Measurements from ENCODE around the gene CLPX.
"Not testable (repeated sequence)": the region's sequence is repeated elsewhere in the genome, so short reads cannot be mapped to it uniquely, and the experiment has no call there.

Gene CLPX

DNA sequence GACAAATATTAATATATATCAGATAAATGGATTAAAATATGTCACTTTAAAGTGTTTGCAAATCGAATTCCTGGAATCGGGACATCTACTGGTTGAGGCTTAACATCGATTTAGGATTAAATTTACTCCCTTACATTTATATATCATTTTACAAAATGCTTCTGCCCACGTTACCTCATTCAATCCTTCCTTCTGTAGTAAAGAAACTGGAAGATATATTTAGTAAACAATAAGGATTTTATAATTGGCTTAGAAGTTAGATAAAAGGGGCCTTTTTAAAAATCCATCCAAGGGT, 1.3 kb downstream of the CLPX start:
- no peak for DNase-seq (ENCODE audit: insufficient read length)
- no peak for FAIRE-seq
- no peak for TF ChIP-seq POLR2AphosphoS5 (IDR thresholded peaks at IDR 0.05; ENCODE audit: low read depth, low read length)
- no peak for TF ChIP-seq TAF1 (IDR thresholded peaks at IDR 0.05; ENCODE audit: borderline replicate concordance, low read depth, low read length)
- no peak for TF ChIP-seq POLR2A (IDR thresholded peaks at IDR 0.05; ENCODE audit: low read depth, low read length)

DNA sequence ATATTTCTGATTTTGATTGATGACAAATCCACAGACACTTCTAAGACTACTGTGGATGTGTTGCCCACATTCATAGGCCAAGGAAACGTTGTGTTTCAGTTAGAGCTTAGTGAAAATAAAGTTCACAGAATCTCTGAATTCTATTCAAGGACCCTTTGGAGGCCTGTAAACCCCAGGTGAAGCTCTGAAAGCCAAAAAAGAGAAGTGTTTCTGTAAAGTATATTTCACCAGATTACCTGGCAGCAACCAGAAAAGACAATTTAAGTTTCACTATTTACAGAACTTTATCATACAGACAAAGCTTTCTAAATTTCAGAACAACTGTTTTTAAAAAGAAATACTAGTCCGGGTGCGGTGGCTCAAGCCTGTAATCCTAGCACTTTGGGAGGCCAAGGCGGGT, 2.6 kb downstream of the CLPX start:
- FAIRE-seq (peak; percentile 9), DNase-seq (ENCODE audit: insufficient read length) (no peak)
- TF ChIP-seq POLR2A (IDR thresholded peaks at IDR 0.05; ENCODE audit: low read depth, low read length): no peak
- no peak for TF ChIP-seq TAF1 (IDR thresholded peaks at IDR 0.05; ENCODE audit: borderline replicate concordance, low read depth, low read length)
- TF ChIP-seq POLR2AphosphoS5 (IDR thresholded peaks at IDR 0.05; ENCODE audit: low read depth, low read length): no peak

- not testable (repeated sequence) for FAIRE-seq
Observed at GRCh38 chr15:65181582-65182353, 3.4 kb downstream of the CLPX start.

GRCh38 chr15:65180167-65180566, 5.0 kb downstream of the CLPX start:
- no peak for DNase-seq (ENCODE audit: insufficient read length)
- TF ChIP-seq TAF1 (IDR thresholded peaks at IDR 0.05; ENCODE audit: borderline replicate concordance, low read depth, low read length) (no peak), POLR2AphosphoS5 (IDR thresholded peaks at IDR 0.05; ENCODE audit: low read depth, low read length) (no peak), POLR2A (IDR thresholded peaks at IDR 0.05; ENCODE audit: low read depth, low read length) (no peak)
- no peak for FAIRE-seq

More at GRCh38 chr15:65181582-65182353, 3.4 kb downstream of the CLPX start:
- not testable (repeated sequence) for DNase-seq (ENCODE audit: insufficient read length)

GRCh38 chr15:65177901-65178300, 7.2 kb downstream of the CLPX start:
- FAIRE-seq (no peak), DNase-seq (ENCODE audit: insufficient read length) (no peak)
- TF ChIP-seq TAF1 (IDR thresholded peaks at IDR 0.05; ENCODE audit: borderline replicate concordance, low read depth, low read length) (no peak), POLR2A (IDR thresholded peaks at IDR 0.05; ENCODE audit: low read depth, low read length) (no peak), POLR2AphosphoS5 (IDR thresholded peaks at IDR 0.05; ENCODE audit: low read depth, low read length) (no peak)

- FAIRE-seq: no peak
- DNase-seq (ENCODE audit: insufficient read length): no peak
- TF ChIP-seq POLR2A (IDR thresholded peaks at IDR 0.05; ENCODE audit: low read depth, low read length) (no peak), POLR2AphosphoS5 (IDR thresholded peaks at IDR 0.05; ENCODE audit: low read depth, low read length) (no peak), TAF1 (IDR thresholded peaks at IDR 0.05; ENCODE audit: borderline replicate concordance, low read depth, low read length) (no peak)
Observed at GRCh38 chr15:65176056-65176455, 9.1 kb downstream of the CLPX start.

GRCh38 chr15:65175511-65175910, 9.6 kb downstream of the CLPX start:
- DNase-seq (ENCODE audit: insufficient read length) (no peak), FAIRE-seq (peak; percentile 44)
- TF ChIP-seq POLR2AphosphoS5 (IDR thresholded peaks at IDR 0.05; ENCODE audit: low read depth, low read length) (no peak), TAF1 (IDR thresholded peaks at IDR 0.05; ENCODE audit: borderline replicate concordance, low read depth, low read length) (no peak), POLR2A (IDR thresholded peaks at IDR 0.05; ENCODE audit: low read depth, low read length) (no peak)

GRCh38 chr15:65174509-65174908, 10.6 kb downstream of the CLPX start:
- DNase-seq (ENCODE audit: insufficient read length) (no peak), FAIRE-seq (no peak)
- no peak for TF ChIP-seq POLR2A (IDR thresholded peaks at IDR 0.05; ENCODE audit: low read depth, low read length)
- no peak for TF ChIP-seq POLR2AphosphoS5 (IDR thresholded peaks at IDR 0.05; ENCODE audit: low read depth, low read length)
- TF ChIP-seq TAF1 (IDR thresholded peaks at IDR 0.05; ENCODE audit: borderline replicate concordance, low read depth, low read length): no peak

DNA sequence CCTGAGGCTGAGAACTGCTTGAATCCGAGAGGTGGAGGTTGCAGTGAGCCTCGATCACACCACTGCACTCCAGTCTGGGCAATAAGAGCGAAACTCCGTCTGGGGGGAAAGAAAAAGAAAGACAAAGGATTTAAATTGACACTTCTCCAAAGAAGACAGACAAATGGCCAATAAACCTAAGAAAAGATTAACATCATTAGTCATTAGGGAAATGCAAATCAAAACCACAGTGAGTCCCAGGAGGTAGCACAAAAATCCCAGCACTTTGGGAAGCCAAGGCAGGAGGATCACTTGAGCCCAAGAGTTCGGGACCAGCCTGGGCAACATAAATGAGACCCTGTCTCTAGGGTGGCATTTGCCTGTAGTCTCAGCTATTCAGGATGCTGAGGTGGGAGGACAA, 12.6 kb downstream of the CLPX start:
- FAIRE-seq (no peak), DNase-seq (ENCODE audit: insufficient read length) (no peak)
- TF ChIP-seq POLR2AphosphoS5 (IDR thresholded peaks at IDR 0.05; ENCODE audit: low read depth, low read length) (no peak), TAF1 (IDR thresholded peaks at IDR 0.05; ENCODE audit: borderline replicate concordance, low read depth, low read length) (no peak), POLR2A (IDR thresholded peaks at IDR 0.05; ENCODE audit: low read depth, low read length) (no peak)

DNA sequence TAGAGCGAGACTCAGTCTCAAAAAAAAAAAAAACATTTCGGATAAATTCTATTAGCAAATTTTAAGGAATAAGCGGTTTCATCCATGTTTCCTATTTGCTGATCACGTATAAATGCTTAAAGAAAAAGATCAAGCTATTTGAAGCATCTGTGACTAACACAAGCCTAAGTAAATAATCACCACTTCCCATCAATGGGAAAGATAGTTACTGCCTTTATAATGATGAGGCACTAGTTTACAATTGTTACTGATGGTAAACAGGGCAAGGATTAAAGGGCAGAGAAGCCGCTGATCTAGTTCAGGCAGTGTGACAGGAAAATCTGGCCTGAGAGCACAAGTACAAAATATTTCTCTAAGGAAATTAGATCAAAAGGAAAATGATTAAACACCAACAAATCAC, 13.7 kb downstream of the CLPX start:
- FAIRE-seq (no peak), DNase-seq (ENCODE audit: insufficient read length) (no peak)
- TF ChIP-seq POLR2A (IDR thresholded peaks at IDR 0.05; ENCODE audit: low read depth, low read length): no peak
- no peak for TF ChIP-seq POLR2AphosphoS5 (IDR thresholded peaks at IDR 0.05; ENCODE audit: low read depth, low read length)
- TF ChIP-seq TAF1 (IDR thresholded peaks at IDR 0.05; ENCODE audit: borderline replicate concordance, low read depth, low read length): no peak

- no peak for FAIRE-seq
- no peak for DNase-seq (ENCODE audit: insufficient read length)
- TF ChIP-seq POLR2AphosphoS5 (IDR thresholded peaks at IDR 0.05; ENCODE audit: low read depth, low read length) (no peak), TAF1 (IDR thresholded peaks at IDR 0.05; ENCODE audit: borderline replicate concordance, low read depth, low read length) (no peak), POLR2A (IDR thresholded peaks at IDR 0.05; ENCODE audit: low read depth, low read length) (no peak)
Observed at GRCh38 chr15:65165875-65166274, 19.3 kb downstream of the CLPX start.

GRCh38 chr15:65164139-65164538, 21.0 kb downstream of the CLPX start:
- FAIRE-seq (no peak), DNase-seq (ENCODE audit: insufficient read length) (no peak)
- TF ChIP-seq POLR2AphosphoS5 (IDR thresholded peaks at IDR 0.05; ENCODE audit: low read depth, low read length) (no peak), POLR2A (IDR thresholded peaks at IDR 0.05; ENCODE audit: low read depth, low read length) (no peak), TAF1 (IDR thresholded peaks at IDR 0.05; ENCODE audit: borderline replicate concordance, low read depth, low read length) (no peak)

All from GM12892 (cell line).